ENCODE results near the gene TNIK.

TNIK gene

GRCh38 chr3:171416666-171417065, 43.5 kb downstream of the TNIK start:
- DNase-seq (ENCODE audit: low spot score) = no peak

GRCh38 chr3:171416061-171416460, 44.1 kb downstream of the TNIK start:
- DNase-seq (ENCODE audit: low spot score) = no peak

GRCh38 chr3:171415070-171415469, 45.1 kb downstream of the TNIK start:
- DNase-seq (ENCODE audit: low spot score) = no peak

GRCh38 chr3:171412473-171412872, 47.7 kb downstream of the TNIK start:
- no peak for DNase-seq (ENCODE audit: low spot score)

- no peak for DNase-seq (ENCODE audit: low spot score)
These were observed 48.2 kb downstream of the TNIK start for GRCh38 chr3:171412054-171412453.

- no peak for DNase-seq (ENCODE audit: low spot score)
These were observed 50.0 kb downstream of the TNIK start for GRCh38 chr3:171410186-171410585.

GRCh38 chr3:171407759-171408158, 52.4 kb downstream of the TNIK start:
- DNase-seq (ENCODE audit: low spot score) = no peak

GRCh38 chr3:171404376-171404967, 55.7 kb downstream of the TNIK start:
- DNase-seq (ENCODE audit: low spot score) = no peak

- DNase-seq (ENCODE audit: low spot score) = no peak
These were observed 57.9 kb downstream of the TNIK start for GRCh38 chr3:171402281-171402680.

GRCh38 chr3:171401432-171401831, 58.8 kb downstream of the TNIK start:
- DNase-seq (ENCODE audit: low spot score) = no peak

GRCh38 chr3:171399842-171400241, 60.4 kb downstream of the TNIK start:
- no peak for DNase-seq (ENCODE audit: low spot score)

GRCh38 chr3:171398343-171398742, 61.9 kb downstream of the TNIK start:
- DNase-seq (ENCODE audit: low spot score) = no peak

- no peak for DNase-seq (ENCODE audit: low spot score)
These were observed 63.1 kb downstream of the TNIK start for GRCh38 chr3:171397089-171397488.

- no peak for DNase-seq (ENCODE audit: low spot score)
These were observed 64.2 kb downstream of the TNIK start for GRCh38 chr3:171396048-171396447.

- no peak for DNase-seq (ENCODE audit: low spot score)
These were observed 67.0 kb downstream of the TNIK start for GRCh38 chr3:171393032-171393744.

GRCh38 chr3:171391432-171391831, 68.8 kb downstream of the TNIK start:
- no peak for DNase-seq (ENCODE audit: low spot score)

GRCh38 chr3:171390051-171390941, 69.9 kb downstream of the TNIK start:
- DNase-seq (ENCODE audit: low spot score) = no peak

GRCh38 chr3:171389491-171389890, 70.7 kb downstream of the TNIK start:
- DNase-seq (ENCODE audit: low spot score) = no peak

- no peak for DNase-seq (ENCODE audit: low spot score)
These were observed 71.7 kb downstream of the TNIK start for GRCh38 chr3:171388527-171388926.

GRCh38 chr3:171387062-171387461, 73.1 kb downstream of the TNIK start:
- no peak for DNase-seq (ENCODE audit: low spot score)

GRCh38 chr3:171385086-171385485, 75.1 kb downstream of the TNIK start:
- no peak for DNase-seq (ENCODE audit: low spot score)

GRCh38 chr3:171384101-171384891, 75.9 kb downstream of the TNIK start:
- DNase-seq (ENCODE audit: low spot score) = no peak
